GM13976 (cell line): Measurements from ENCODE around the gene ASB18.

Experiments
- DNase-seq: peaks from one replicate; pipeline ENCODE4 v3.0.0; 2012; ENCODE audit warnings: low spot score
- in situ Hi-C: fragments of 300-500 bp; cut with MboI; formaldehyde crosslinking; loops from one replicate; pipeline ENCODE4 v1.12.0; 2022; ENCODE audit warnings: low sequenced_read_pairs, mixed read lengths, inconsistent platforms; ENCODE audit not compliant: unreplicated experiment
- TF ChIP-seq, protein P1 (sequence below): IDR thresholded peaks from 2 replicates; pipeline ENCODE4 v1.5.1; 2012; ENCODE audit warnings: borderline replicate concordance, mild to moderate bottlenecking; ENCODE audit not compliant: insufficient read depth; ENCODE audit errors: extremely low read depth, missing control alignments, control extremely low read depth

Gene ASB18

DNA sequence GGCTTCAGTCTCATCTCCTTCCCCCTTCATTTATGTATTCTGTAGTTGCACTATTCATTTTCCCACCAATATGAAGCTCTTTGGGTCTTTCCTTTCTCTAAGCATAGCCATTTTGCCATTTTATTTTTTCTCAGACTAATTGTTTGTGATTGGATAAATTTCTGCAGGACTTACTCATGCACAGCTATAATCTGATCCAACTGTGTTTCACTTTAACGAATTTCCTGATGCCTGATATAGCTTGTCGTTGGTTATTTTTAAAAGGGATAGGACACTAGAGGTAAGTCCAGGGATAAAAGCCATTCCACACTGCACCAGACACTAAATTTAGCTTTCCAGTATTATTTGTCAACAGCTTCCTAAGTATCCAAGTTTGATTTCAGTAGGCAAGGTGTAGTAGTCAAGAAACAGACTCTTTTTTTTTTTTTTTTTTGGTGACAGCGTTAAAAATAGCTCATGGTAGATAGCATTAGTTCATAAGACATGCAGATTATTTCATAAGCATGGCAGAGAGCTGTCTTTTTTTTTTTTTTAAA is 17.4 kb downstream of the ASB18 start:
- DNase-seq = no peak
- in situ Hi-C loops = no loop called here
- TF ChIP-seq, protein P1, sequence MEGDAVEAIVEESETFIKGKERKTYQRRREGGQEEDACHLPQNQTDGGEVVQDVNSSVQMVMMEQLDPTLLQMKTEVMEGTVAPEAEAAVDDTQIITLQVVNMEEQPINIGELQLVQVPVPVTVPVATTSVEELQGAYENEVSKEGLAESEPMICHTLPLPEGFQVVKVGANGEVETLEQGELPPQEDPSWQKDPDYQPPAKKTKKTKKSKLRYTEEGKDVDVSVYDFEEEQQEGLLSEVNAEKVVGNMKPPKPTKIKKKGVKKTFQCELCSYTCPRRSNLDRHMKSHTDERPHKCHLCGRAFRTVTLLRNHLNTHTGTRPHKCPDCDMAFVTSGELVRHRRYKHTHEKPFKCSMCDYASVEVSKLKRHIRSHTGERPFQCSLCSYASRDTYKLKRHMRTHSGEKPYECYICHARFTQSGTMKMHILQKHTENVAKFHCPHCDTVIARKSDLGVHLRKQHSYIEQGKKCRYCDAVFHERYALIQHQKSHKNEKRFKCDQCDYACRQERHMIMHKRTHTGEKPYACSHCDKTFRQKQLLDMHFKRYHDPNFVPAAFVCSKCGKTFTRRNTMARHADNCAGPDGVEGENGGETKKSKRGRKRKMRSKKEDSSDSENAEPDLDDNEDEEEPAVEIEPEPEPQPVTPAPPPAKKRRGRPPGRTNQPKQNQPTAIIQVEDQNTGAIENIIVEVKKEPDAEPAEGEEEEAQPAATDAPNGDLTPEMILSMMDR = no peak

DNA sequence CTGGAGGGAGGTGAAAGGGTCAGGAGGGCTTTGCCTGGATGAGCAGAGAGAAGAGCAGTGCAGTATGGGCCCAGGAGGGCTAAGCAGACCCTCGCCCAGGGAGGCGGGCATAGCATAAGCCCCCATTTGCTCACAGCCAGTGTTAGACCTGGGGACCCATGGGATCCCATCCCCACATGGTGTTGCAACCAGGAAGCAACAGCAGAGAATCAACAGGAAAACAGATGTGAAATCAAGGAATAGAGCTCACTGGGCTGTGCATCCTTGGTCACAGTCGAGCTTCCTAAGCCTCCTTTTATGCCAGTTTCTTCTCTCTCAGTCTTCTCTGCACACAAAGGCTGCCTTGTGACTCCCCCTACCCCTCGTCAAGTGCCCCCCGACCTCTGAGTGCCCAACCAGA is 19.9 kb downstream of the ASB18 start:
- in situ Hi-C loops = no loop called here
- TF ChIP-seq, protein P1 = no peak

DNA sequence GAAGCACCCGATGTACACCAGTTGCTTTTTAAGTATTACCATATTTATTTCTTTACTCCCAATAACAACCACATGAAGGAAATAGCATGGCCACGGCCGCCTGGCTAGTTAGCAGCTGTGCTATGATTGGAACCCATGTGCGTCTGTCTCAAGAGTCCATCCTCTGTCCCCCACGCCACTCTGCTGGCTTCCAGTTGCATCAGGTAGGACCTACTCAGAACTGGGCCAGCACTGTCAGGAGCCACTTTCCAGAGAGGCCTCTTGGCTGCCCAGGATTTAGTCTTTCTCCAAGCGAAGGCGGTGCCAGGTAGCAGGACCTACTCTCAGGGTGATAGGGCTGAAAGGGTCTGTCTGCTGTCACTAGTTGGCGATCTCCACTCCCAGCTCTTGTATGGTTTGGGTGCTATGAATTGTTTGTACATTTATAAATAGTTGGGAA is 22.1 kb downstream of the ASB18 start:
- DNase-seq = no peak
- TF ChIP-seq, protein P1 = no peak
- in situ Hi-C loops = no loop called here

More for the DNA sequence above, 19.9 kb downstream of the ASB18 start:
- DNase-seq = no peak

DNA sequence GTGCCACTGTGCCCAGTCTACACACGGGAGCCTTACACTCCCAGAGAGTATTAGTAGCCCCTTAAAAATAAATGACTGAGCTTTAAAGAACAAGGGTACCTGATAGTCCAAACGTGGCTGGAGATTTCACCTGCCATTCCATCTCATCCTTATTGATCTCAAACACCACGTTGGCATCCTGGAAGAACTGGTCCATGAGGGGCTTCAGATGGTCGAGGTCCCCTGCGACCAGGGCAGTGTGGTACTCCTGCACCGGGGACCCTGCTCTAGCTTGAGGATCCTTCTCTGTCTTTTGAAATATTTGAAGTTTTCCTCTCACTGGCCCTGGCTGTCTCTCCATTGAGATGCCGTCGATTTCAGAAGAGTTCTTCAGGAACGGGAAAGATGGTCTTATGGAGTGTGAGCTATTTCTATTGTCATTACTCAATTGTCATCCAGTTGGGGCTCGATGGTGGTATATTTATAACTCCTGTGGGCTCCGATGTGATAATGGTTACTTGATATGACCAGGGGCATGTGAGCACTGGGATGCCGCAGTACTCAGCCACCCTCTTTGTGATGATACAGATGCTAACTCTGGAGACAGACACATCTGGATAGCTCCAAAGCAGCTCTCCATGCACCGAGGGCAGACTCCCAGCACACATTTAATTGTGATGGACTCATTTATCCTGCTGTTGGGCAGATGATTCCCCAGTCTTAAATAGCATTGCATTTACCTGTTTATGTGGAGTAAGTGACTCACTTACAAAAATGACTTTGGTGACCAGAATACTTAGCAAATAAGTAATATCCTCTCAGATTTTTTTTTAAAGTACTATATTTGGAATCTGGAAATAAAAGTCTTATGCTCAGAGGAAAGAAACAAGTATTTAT is 22.8 kb downstream of the ASB18 start:
- no peak for DNase-seq
- TF ChIP-seq, protein P1 = no peak
- in situ Hi-C loops = no loop called here

DNA sequence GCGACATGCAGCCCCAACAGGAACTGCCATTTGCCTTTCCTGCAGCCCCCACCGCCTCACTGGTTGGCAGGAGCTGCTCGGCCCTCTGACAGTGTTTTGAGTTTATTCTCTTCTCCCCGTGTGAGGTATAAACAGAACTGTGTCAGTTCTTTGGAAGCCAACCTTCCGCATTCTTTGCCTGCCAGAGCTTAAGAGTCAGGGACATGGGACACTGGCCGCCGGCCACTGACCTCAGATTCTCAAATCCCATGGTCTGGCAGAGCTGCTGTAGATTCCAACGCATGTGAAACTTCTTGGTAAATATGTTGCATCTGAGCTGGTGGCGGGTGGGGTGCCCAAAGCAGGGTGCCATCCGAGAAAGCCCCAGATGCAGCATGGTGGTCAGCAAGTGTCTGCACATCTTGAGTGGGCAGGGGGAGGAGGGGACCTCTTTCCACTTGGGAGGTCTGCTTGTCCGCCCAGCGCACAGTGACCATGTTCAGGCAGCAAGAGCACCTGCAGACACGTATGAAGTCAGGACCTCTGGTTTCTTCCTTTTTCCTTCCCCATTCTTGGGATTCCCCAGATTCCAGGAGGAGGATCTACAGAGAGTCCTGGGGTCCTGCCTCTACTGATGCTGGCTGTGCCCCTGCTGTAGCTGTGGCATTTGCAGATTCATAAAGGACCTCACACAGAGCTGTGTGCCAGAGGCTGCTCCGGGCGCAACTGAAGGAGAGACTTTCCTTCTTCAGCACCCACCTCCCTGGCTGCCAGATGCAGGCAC is 23.8 kb downstream of the ASB18 start:
- no peak for DNase-seq
- in situ Hi-C loops = no loop called here
- TF ChIP-seq, protein P1 = no peak

DNA sequence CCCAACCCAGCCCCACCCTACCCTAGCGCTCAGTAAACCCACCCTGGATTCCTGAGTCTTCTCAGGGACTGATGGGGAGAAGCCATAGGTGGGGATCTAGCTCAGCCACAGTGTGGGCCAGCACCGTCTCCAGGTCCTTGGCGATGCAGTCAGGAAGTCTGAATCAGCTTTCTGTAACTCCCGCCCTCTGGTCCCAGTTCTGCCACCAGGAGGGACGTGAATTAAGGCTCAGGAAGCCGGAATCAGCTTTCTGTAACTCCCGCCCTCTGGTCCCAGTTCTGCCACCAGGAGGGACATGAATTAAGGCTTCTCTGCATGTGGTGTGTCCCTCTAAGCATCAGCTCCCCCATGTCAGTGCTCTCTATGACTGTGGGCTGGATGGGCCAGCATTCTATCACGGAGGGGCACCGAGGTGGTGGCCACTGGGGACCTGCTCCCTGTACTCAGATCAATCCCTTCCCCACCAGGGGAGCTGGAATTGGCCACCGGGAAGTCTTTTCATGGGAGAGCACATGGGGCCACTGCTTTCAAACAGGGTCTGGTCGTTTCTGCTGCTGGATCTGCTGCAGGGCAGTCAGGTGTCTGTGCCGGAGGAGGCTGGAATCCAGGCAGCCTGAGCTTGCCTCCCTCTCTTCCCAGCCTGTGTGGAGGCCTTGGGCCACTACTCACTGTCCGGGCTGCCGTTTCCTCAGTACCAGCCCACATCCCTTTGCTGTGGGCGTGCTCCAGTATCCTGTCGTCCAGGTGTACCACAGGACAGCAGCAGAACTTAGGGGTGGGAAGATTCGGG is 24.7 kb downstream of the ASB18 start:
- no peak for DNase-seq
- in situ Hi-C loops = no loop called here
- TF ChIP-seq, protein P1 = no peak
